ENCODE results near the gene CACNA1F. TPM values are rescaled to one million over a fixed set of nuclear protein-coding genes. Genes with fewer than 3 reads are reported as not detected.

CACNA1F gene
- total and polyA plus RNA-seq, 2 donors = 0.05 to 0.10 TPM

DNA sequence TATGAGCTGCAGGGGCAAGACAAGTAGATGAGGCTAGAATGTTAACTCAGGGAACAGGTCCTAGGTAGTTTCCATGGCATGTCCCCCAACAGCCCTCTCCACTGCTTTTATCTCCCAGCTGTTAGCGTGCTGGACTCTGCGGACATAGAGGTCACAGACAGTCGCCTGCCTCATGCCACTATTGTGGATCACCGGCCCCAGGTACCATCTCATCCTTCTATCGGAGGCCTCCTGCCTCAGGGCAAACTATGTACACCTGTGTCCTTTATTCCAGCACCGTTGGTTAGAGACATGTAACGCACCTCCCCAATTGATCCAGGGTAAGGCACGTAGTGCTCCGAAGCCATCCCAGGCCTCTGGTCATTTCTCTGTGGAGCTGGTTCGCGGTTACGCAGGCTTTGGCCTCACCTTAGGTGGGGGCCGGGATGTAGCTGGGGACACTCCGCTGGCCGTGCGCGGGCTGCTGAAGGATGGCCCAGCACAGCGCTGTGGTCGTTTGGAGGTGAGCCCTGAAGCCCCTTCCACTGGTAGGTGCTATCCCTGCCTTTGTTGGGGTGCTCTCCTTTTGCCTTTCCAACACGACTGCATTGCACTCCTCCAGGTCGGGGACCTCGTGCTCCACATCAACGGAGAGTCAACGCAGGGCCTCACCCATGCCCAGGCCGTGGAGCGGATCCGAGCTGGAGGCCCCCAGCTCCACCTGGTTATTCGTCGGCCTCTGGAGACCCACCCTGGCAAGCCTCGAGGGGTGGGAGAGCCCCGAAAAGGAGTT is 68.4 kb downstream of the CACNA1F start:
- Histone ChIP-seq H3K36me3 (ENCODE audit: insufficient read depth) (no peaks in the 10 kb centered on the region), H3K4me3 (ENCODE audit: low read depth, low read length) (no peak overlapping the region), H3K4me1 (ENCODE audit: insufficient read depth) (peaks cover 2% of the 10 kb centered on the region), H3K27ac (ENCODE audit: low read depth) (no peak overlapping the region)
- WGBS = 90% methylated on average over 31 of the region's 31 CpGs
- no peak for DNase-seq (ENCODE audit: extremely low spot score)

DNA sequence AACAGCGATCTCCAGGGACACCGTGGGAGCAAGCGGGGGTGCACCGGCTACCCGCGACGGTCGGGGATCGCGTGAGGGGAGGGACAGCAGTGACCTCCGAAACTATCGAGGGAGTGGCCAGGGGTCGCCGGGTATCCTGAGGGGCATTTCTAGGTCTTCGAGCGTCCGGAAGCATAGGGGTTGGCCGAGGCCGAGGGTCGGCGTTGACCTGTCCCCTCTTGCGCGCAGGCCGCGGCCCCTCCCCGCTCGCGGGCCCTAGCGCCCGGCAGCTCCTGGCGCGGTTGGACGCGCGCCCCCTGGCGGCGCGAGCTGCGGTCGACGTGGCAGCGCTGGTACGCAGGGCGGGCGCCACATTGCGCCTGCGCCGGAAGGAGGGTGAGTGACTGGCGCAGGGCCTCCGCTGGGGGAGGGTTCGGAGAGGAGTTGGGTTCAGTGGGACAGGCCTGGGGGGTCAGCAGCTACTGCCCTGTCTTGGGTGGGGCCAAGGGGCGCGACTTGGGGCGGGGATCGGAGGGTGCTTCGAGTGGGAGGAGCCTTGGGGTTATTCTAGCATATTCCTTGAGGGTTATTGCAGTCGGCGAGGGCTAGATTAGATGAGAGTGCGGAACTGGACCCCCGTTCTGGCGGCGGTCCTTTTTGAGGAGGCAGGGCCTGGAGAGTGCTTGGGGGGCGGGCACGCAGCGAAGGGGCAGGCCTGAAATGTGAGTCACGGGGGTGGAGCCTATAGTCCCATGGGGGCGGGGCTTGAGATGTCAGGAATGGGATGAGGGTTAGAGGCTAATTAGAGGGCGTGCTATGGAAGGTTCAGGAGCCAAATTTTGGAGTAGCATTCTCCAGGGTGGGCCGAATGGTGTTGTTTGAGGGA is 69.4 kb downstream of the CACNA1F start:
- no peak for DNase-seq (ENCODE audit: extremely low spot score)
- peaks cover 2% of the 10 kb centered on the region for H3K4me1 ChIP-seq (ENCODE audit: insufficient read depth)
- H3K27ac ChIP-seq (ENCODE audit: low read depth) = peak overlapping the region; percentile 92
- under 1% methylated on average over 69 of the region's 69 CpGs for WGBS
- no peaks in the 10 kb centered on the region for H3K36me3 ChIP-seq (ENCODE audit: insufficient read depth)
- H3K4me3 ChIP-seq (ENCODE audit: low read depth, low read length) = peak overlapping the region; percentile 14

- 44% methylated on average over 28 of the region's 28 CpGs for WGBS
Measured at GRCh38 chrX:49162620-49163019, 70.5 kb downstream of the CACNA1F start, which contains the start of gene MAGIX. TSS of gene MAGIX (plus strand) at chrX:49162758. CDS start at chrX:49162890, 132 bp downstream.

DNA sequence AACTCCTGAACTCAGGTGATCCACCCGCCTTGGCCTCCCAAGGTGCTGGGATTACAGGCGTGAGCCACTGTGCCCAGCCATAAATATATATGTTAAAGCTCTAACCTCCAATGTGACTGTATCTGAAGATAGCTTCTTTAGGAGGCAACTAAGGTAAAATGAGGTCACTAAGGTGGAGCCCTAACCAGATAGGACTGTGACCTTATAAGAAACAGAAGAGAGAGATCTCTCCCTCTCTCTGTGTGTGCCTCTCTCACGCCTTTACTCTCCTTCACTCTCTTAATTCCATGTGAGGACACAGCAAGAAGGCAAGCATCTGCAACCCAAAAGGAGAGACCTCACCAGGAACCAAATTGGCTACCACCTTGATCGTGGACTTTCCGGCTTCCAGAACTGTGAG is 71.5 kb downstream of the CACNA1F start:
- no peaks in the 10 kb centered on the region for H3K36me3 ChIP-seq (ENCODE audit: insufficient read depth)
- no peak for DNase-seq (ENCODE audit: extremely low spot score)
- no peak overlapping the region for H3K27ac ChIP-seq (ENCODE audit: low read depth)
- WGBS = 93% methylated on average over 5 of the region's 5 CpGs
- H3K4me1 ChIP-seq (ENCODE audit: insufficient read depth) = no peaks in the 10 kb centered on the region
- no peak overlapping the region for H3K4me3 ChIP-seq (ENCODE audit: low read depth, low read length)

More at GRCh38 chrX:49162620-49163019, 70.5 kb downstream of the CACNA1F start, which contains the start of gene MAGIX:
- Histone ChIP-seq H3K4me3 (ENCODE audit: low read depth, low read length) (peak within 1 kb of the TSS; percentile 14), H3K27ac (ENCODE audit: low read depth) (peak within 1 kb of the TSS; percentile 92), H3K36me3 (ENCODE audit: insufficient read depth) (no peaks in the 10 kb centered on the region), H3K4me1 (ENCODE audit: insufficient read depth) (peaks cover 2% of the 10 kb centered on the region)
- DNase-seq (ENCODE audit: extremely low spot score) = no peak

DNA sequence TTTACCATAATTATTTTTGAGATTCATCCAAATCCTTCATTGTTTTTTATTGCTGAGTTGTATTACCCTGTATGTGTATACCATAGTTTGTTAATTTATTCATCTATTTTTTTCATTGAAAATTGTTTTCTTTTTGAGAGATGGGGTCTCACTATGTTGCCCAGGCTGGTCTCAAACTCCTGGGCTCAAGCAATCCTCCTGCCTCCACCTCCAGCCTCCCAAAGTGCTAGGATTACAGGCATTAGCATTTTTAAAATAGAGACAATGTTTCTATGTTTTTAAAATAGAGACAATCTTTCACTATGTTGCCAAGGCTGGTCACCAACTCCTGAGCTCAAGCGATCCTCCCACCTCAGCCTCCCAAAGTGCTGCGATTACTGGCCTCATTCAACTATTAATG is 72.2 kb downstream of the CACNA1F start:
- Histone ChIP-seq H3K4me3 (ENCODE audit: low read depth, low read length) (no peak overlapping the region), H3K27ac (ENCODE audit: low read depth) (no peak overlapping the region), H3K4me1 (ENCODE audit: insufficient read depth) (no peaks in the 10 kb centered on the region), H3K36me3 (ENCODE audit: insufficient read depth) (no peaks in the 10 kb centered on the region)
- 94% methylated on average over 2 of the region's 2 CpGs for WGBS
- DNase-seq (ENCODE audit: extremely low spot score) = no peak

GRCh38 chrX:49157194-49157593 is 75.9 kb downstream of the CACNA1F start:
- Histone ChIP-seq H3K36me3 (ENCODE audit: insufficient read depth) (no peaks in the 10 kb centered on the region), H3K4me1 (ENCODE audit: insufficient read depth) (no peaks in the 10 kb centered on the region), H3K27ac (ENCODE audit: low read depth) (no peak overlapping the region), H3K4me3 (ENCODE audit: low read depth, low read length) (no peak overlapping the region)
- WGBS = 75% methylated on average over 24 of the region's 25 CpGs
- no peak for DNase-seq (ENCODE audit: extremely low spot score)

- DNase-seq (ENCODE audit: extremely low spot score) = peak; percentile 85
- H3K4me1 ChIP-seq (ENCODE audit: insufficient read depth) = no peaks in the 10 kb centered on the region
- peak overlapping the region; percentile 98 for H3K27ac ChIP-seq (ENCODE audit: low read depth)
- 1% methylated on average over 62 of the region's 65 CpGs for WGBS
- no peaks in the 10 kb centered on the region for H3K36me3 ChIP-seq (ENCODE audit: insufficient read depth)
- peak overlapping the region; percentile 54 for H3K4me3 ChIP-seq (ENCODE audit: low read depth, low read length)
Measured at GRCh38 chrX:49155900-49156837, 77.0 kb downstream of the CACNA1F start.

DNA sequence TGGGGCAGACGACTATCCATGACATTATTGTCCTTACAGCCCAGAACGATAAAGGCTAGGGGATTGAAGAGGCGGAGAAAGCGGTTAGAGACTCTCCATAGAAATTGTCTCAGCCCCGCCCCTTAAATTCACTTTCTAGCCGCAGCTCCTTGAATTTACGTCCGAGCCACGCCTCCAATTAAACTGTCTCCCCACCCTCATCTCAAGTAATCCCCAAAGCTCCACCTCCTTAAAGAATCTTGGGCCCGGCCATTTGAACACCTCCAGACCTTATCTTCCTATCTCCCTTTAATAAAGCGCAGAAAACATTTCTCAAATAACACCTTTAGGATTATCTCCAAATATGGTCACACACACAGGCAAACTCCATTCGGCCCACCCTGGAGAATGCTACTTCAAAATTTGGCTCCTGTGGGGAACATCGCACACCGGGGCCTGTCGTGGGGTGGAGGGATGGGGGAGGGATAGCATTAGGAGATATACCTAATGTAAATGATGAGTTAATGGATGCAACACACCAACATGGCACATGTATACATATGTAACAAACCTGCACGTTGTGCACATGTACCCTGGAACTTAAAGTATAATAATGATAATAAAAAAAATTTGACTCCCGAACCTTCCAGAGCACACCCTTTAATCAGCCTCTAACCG is 77.8 kb downstream of the CACNA1F start:
- no peak for DNase-seq (ENCODE audit: extremely low spot score)
- H3K36me3 ChIP-seq (ENCODE audit: insufficient read depth) = no peaks in the 10 kb centered on the region

More for the DNA sequence above, 77.8 kb downstream of the CACNA1F start:
- Histone ChIP-seq H3K27ac (ENCODE audit: low read depth) (peak overlapping the region; percentile 98), H3K4me1 (ENCODE audit: insufficient read depth) (no peaks in the 10 kb centered on the region), H3K4me3 (ENCODE audit: low read depth, low read length) (peak overlapping the region; percentile 54)
- WGBS = under 1% methylated on average over 18 of the region's 18 CpGs

Other genes starting within 250 kb of the CACNA1F start
- gene GRIPAP1, start 231.1 kb downstream of the CACNA1F start, total RNA-seq = 16.1 TPM
- gene GRIPAP1, start 231.1 kb downstream of the CACNA1F start, polyA plus RNA-seq = 27.9 TPM
- gene TFE3, start 190.0 kb downstream of the CACNA1F start, total RNA-seq = 11.7 TPM
- 63.5 TPM for gene TFE3, start 190.0 kb downstream of the CACNA1F start, polyA plus RNA-seq
- 2.7 TPM for gene CCDC120, start 174.3 kb downstream of the CACNA1F start, total RNA-seq
- gene CCDC120, start 174.3 kb downstream of the CACNA1F start, polyA plus RNA-seq = 4.5 TPM
- gene PRAF2, start 159.3 kb downstream of the CACNA1F start, total RNA-seq = 4.3 TPM
- gene PRAF2, start 159.3 kb downstream of the CACNA1F start, polyA plus RNA-seq = 44.0 TPM
- gene WDR45, start 153.5 kb downstream of the CACNA1F start, total RNA-seq = 36.3 TPM
- 77.5 TPM for gene WDR45, start 153.5 kb downstream of the CACNA1F start, polyA plus RNA-seq
- gene GPKOW, start 109.6 kb downstream of the CACNA1F start, total RNA-seq = 15.1 TPM
- gene GPKOW, start 109.6 kb downstream of the CACNA1F start, polyA plus RNA-seq = 27.2 TPM
- 1.9 TPM for gene MAGIX, start 70.6 kb downstream of the CACNA1F start, total RNA-seq
- 4.0 TPM for gene MAGIX, start 70.6 kb downstream of the CACNA1F start, polyA plus RNA-seq
- gene PLP2, start 61.4 kb downstream of the CACNA1F start, total RNA-seq = 18.2 TPM
- gene PLP2, start 61.4 kb downstream of the CACNA1F start, polyA plus RNA-seq = 299 TPM
- gene PRICKLE3, start 47.0 kb downstream of the CACNA1F start, total RNA-seq = 4.7 TPM
- 15.2 TPM for gene PRICKLE3, start 47.0 kb downstream of the CACNA1F start, polyA plus RNA-seq
- 4.7 TPM for gene SYP, start 33.1 kb downstream of the CACNA1F start, total RNA-seq
- 8.3 TPM for gene SYP, start 33.1 kb downstream of the CACNA1F start, polyA plus RNA-seq
- gene CCDC22, start 2.1 kb upstream of the CACNA1F start, total RNA-seq = 6.6 TPM
- gene CCDC22, start 2.1 kb upstream of the CACNA1F start, polyA plus RNA-seq = 18.0 TPM
- not detected for gene FOXP3, start 31.4 kb upstream of the CACNA1F start, total RNA-seq
- gene FOXP3, start 31.4 kb upstream of the CACNA1F start, polyA plus RNA-seq = 0.20 TPM
- 4.8 TPM for gene PPP1R3F, start 36.5 kb upstream of the CACNA1F start, total RNA-seq
- gene PPP1R3F, start 36.5 kb upstream of the CACNA1F start, polyA plus RNA-seq = 9.8 TPM
- gene GAGE10, start 70.3 kb upstream of the CACNA1F start, total RNA-seq = not detected
- not detected for gene GAGE10, start 70.3 kb upstream of the CACNA1F start, polyA plus RNA-seq
- gene GAGE12J, start 88.7 kb upstream of the CACNA1F start, total RNA-seq = not detected
- gene GAGE12J, start 88.7 kb upstream of the CACNA1F start, polyA plus RNA-seq = not detected
- gene GAGE13, start 98.2 kb upstream of the CACNA1F start, total RNA-seq = not detected
- gene GAGE13, start 98.2 kb upstream of the CACNA1F start, polyA plus RNA-seq = not detected